ENCODE measurements around the gene KIDINS220. TPM values are rescaled to one million over a fixed set of nuclear protein-coding genes. Genes with fewer than 3 reads are reported as not detected.

The KIDINS220 gene
- total and polyA plus RNA-seq, 2 experiments from 2014 or later, result 12.8 to 38.2 TPM

GRCh38 chr2:8732601-8733000, 104.8 kb downstream of the KIDINS220 start:
- H3K36me3 Mint-ChIP-seq (ENCODE audit: low read depth), result peaks cover 18% of the 10 kb centered on the region
- H3K4me3 Mint-ChIP-seq, result no peak overlapping the region
- ATAC-seq, result no peak
- peaks cover 4% of the 10 kb centered on the region; the same call in 1 of the 2 replicates for H3K36me3 ChIP-seq (ENCODE audit: insufficient read depth)
- peak overlapping the region; percentile 61; the same call in 1 of the 2 replicates for H3K27ac Mint-ChIP-seq
- H3K4me1 Mint-ChIP-seq, result peaks cover 4% of the 10 kb centered on the region
- H3K9me2 ChIP-seq (ENCODE audit: insufficient read depth), result no peaks in the 10 kb centered on the region
- no peaks in the 10 kb centered on the region for H4K20me1 ChIP-seq (replicated peaks; ENCODE audit: insufficient read depth)
- no peak overlapping the region for H2AFZ ChIP-seq
- H3K27me3 Mint-ChIP-seq (ENCODE audit: insufficient read depth, low read depth, poor library complexity), result no peaks in the 10 kb centered on the region
- no peaks in the 10 kb centered on the region for H3K4me1 ChIP-seq (ENCODE audit: insufficient read depth)
- no peak for TF ChIP-seq STAT1 (IDR thresholded peaks at IDR 0.05; ENCODE audit: unreplicated experiment)
- TF ChIP-seq ZNF114 (CRISPR knock-in tag; IDR thresholded peaks at IDR 0.05), result no peak
- TF ChIP-seq EZH2 (IDR thresholded peaks at IDR 0.05; ENCODE audit: low read depth, unreplicated experiment), result no peak
- no peak for TF ChIP-seq NANOG (IDR thresholded peaks at IDR 0.05; ENCODE audit: borderline replicate concordance)
- no peak for TF ChIP-seq REST (IDR thresholded peaks at IDR 0.05; ENCODE audit: unreplicated experiment)
- TF ChIP-seq ETS1 (IDR thresholded peaks at IDR 0.05), result no peak
- TF ChIP-seq CREB1 (CRISPR knock-in tag; IDR thresholded peaks at IDR 0.05; ENCODE audit: low read depth), result no peak
- TF ChIP-seq CTCF (conservative IDR thresholded peaks at IDR 0.05; ENCODE audit: low read depth in 2 of 2), result no peak
- no peak for TF ChIP-seq ZNF331 (CRISPR knock-in tag; IDR thresholded peaks at IDR 0.05; ENCODE audit: low read depth)
- TF ChIP-seq POLR2AphosphoS5 (IDR thresholded peaks at IDR 0.05; ENCODE audit: low read depth), result no peak
- TF ChIP-seq ZNF462 (CRISPR knock-in tag; IDR thresholded peaks at IDR 0.05), result no peak
- TF ChIP-seq EZH2phosphoT487 (IDR thresholded peaks at IDR 0.05; ENCODE audit: unreplicated experiment), result no peak
- no peak for TF ChIP-seq JUNB (IDR thresholded peaks at IDR 0.05; ENCODE audit: unreplicated experiment)
- H3K4me2 ChIP-seq, result no peak overlapping the region
- H3K9me3 Mint-ChIP-seq, result no peaks in the 10 kb centered on the region; the same call in 2 of the 3 replicates
- no peak overlapping the region for H3K4me3 ChIP-seq
- H3K79me2 ChIP-seq (replicated peaks; ENCODE audit: insufficient read depth), result no peaks in the 10 kb centered on the region
- DNase-seq (ENCODE audit: low spot score), result no peak
- H3F3A ChIP-seq (replicated peaks; ENCODE audit: low read depth), result no peaks in the 10 kb centered on the region
- no peaks in the 10 kb centered on the region for H3K27me3 ChIP-seq (ENCODE audit: insufficient read depth)
- H3K27ac ChIP-seq (ENCODE audit: low read depth), result no peak overlapping the region

Data from GM23338 (cell line).